HG03558 (cell line): ENCODE results near the gene SFTA2.

ENCODE experiments used
- ATAC-seq: cut with Tn5 transposase; IDR thresholded peaks from one replicate; pipeline ENCODE4 v1.9.1; 2021; ENCODE audit warnings: moderate number of reproducible peaks; ENCODE audit not compliant: unreplicated experiment; ENCODE audit errors: extremely low read depth

SFTA2 gene

DNA sequence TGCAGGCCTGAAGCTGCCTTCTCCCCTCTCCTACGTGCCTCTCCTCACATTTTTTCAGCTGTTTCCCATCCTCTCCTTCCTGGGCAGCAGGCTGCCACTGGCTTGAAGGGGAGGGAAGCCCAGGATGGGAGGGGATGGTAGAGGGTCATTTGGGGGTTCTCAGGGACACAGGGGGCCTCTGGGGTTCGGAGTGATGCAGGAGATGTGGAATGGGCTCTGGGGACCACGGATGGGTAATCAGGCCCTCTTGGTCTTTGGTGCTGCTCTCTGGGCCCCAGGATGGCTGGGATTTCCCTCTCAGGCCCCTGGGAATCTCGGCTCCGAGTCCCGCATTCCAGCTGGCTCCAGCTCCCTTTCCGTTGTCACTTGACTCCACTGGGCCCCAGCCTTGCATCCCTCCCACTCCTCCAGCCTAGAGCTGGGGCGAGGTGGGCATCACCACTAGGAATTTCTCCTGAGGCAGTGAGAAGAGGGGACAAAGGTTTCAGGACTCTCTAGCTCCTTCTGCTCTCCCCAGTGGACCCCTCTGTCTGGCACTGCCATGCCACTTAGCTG lies 49.7 kb downstream of the SFTA2 start:
- no peak for ATAC-seq

GRCh38 chr6:30881392-30882203 lies 50.4 kb downstream of the SFTA2 start:
- no peak for ATAC-seq
